Measurements from ENCODE around the gene SHC3. TPM values are rescaled to one million over a fixed set of nuclear protein-coding genes. Genes with fewer than 3 reads are reported as not detected.

SHC3 gene
- total and polyA plus RNA-seq, 9 of the 15 experiments (the other 6 are each of a cell fraction or from before 2014, with no cell fraction given), result not detected

DNA sequence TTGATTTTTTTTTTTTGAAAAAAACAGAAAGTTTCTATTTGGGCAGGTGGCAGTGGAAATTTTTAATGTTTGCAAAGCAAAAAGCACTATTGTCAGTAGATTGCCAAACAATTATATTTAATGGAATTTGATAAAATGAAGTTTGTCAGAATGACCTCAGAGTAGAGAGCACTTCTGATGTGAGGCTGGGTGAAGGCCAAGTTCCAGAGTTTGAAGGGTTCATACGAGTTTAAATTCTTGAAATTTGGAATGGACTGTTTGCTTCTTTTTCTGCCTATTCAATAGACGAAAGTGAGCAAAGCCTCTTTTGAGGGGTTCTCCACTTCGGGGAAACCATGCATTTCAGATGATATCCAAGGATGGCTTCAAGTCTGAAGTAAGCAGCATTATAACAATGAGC is 7.4 kb downstream of the SHC3 start:
- no peak for TF ChIP-seq NUFIP1 (IDR thresholded peaks at IDR 0.05; ENCODE audit: partially characterized antibody)
- TF ChIP-seq, protein P1, sequence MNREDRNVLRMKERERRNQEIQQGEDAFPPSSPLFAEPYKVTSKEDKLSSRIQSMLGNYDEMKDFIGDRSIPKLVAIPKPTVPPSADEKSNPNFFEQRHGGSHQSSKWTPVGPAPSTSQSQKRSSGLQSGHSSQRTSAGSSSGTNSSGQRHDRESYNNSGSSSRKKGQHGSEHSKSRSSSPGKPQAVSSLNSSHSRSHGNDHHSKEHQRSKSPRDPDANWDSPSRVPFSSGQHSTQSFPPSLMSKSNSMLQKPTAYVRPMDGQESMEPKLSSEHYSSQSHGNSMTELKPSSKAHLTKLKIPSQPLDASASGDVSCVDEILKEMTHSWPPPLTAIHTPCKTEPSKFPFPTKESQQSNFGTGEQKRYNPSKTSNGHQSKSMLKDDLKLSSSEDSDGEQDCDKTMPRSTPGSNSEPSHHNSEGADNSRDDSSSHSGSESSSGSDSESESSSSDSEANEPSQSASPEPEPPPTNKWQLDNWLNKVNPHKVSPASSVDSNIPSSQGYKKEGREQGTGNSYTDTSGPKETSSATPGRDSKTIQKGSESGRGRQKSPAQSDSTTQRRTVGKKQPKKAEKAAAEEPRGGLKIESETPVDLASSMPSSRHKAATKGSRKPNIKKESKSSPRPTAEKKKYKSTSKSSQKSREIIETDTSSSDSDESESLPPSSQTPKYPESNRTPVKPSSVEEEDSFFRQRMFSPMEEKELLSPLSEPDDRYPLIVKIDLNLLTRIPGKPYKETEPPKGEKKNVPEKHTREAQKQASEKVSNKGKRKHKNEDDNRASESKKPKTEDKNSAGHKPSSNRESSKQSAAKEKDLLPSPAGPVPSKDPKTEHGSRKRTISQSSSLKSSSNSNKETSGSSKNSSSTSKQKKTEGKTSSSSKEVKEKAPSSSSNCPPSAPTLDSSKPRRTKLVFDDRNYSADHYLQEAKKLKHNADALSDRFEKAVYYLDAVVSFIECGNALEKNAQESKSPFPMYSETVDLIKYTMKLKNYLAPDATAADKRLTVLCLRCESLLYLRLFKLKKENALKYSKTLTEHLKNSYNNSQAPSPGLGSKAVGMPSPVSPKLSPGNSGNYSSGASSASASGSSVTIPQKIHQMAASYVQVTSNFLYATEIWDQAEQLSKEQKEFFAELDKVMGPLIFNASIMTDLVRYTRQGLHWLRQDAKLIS (CRISPR knock-in tag; IDR thresholded peaks at IDR 0.05), result no peak
- TF ChIP-seq PCBP1 (IDR thresholded peaks at IDR 0.05; ENCODE audit: low read depth, low read length, poor library complexity, severe bottlenecking), result no peak
- TF ChIP-seq, protein P2, sequence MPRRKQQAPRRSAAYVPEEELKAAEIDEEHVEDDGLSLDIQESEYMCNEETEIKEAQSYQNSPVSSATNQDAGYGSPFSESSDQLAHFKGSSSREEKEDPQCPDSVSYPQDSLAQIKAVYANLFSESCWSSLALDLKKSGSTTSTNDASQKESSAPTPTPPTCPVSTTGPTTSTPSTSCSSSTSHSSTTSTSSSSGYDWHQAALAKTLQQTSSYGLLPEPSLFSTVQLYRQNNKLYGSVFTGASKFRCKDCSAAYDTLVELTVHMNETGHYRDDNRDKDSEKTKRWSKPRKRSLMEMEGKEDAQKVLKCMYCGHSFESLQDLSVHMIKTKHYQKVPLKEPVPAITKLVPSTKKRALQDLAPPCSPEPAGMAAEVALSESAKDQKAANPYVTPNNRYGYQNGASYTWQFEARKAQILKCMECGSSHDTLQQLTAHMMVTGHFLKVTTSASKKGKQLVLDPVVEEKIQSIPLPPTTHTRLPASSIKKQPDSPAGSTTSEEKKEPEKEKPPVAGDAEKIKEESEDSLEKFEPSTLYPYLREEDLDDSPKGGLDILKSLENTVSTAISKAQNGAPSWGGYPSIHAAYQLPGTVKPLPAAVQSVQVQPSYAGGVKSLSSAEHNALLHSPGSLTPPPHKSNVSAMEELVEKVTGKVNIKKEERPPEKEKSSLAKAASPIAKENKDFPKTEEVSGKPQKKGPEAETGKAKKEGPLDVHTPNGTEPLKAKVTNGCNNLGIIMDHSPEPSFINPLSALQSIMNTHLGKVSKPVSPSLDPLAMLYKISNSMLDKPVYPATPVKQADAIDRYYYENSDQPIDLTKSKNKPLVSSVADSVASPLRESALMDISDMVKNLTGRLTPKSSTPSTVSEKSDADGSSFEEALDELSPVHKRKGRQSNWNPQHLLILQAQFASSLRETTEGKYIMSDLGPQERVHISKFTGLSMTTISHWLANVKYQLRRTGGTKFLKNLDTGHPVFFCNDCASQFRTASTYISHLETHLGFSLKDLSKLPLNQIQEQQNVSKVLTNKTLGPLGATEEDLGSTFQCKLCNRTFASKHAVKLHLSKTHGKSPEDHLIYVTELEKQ (CRISPR knock-in tag; IDR thresholded peaks at IDR 0.05), result no peak
- TF ChIP-seq PTBP1 (IDR thresholded peaks at IDR 0.05; ENCODE audit: low read depth, low read length), result no peak
- TF ChIP-seq ARHGAP35 (IDR thresholded peaks at IDR 0.05; ENCODE audit: partially characterized antibody), result no peak
- TF ChIP-seq, protein P3, sequence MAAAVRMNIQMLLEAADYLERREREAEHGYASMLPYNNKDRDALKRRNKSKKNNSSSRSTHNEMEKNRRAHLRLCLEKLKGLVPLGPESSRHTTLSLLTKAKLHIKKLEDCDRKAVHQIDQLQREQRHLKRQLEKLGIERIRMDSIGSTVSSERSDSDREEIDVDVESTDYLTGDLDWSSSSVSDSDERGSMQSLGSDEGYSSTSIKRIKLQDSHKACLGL (CRISPR knock-in tag; IDR thresholded peaks at IDR 0.05; ENCODE audit: borderline replicate concordance, poor library complexity, severe bottlenecking), result no peak
- no peak for TF ChIP-seq RAD21 (CRISPR knock-in tag; conservative IDR thresholded peaks at IDR 0.05 in 1 of 2, IDR thresholded peaks at IDR 0.05 in 1 of 2)
- TF ChIP-seq CREM (IDR thresholded peaks at IDR 0.05; ENCODE audit: low read depth), result no peak
- no peak for TF ChIP-seq ZNF239 (CRISPR knock-in tag; IDR thresholded peaks at IDR 0.05)
- no peaks in the 10 kb centered on the region for H3K36me3 ChIP-seq (ENCODE audit: control insufficient read depth, insufficient read depth, low read length)
- H3K4me2 ChIP-seq (ENCODE audit: insufficient read depth, low read length), result no peak overlapping the region
- no peaks in the 10 kb centered on the region for H3K79me2 ChIP-seq (ENCODE audit: control insufficient read depth, insufficient read depth, low read length)
- H2AFZ ChIP-seq (ENCODE audit: low read depth, low read length), result no peak overlapping the region
- no peaks in the 10 kb centered on the region for H3K9me1 ChIP-seq (ENCODE audit: control insufficient read depth, insufficient read depth, low read length)
- no peaks in the 10 kb centered on the region for H3K4me1 ChIP-seq (replicated peaks in 1 of 2; ENCODE audit: control insufficient read depth in 2 of 2, insufficient read depth in 2 of 2, low read length in 2 of 2)
- intact Hi-C loops (cut with micrococcal nuclease) (no loop called here), in situ Hi-C loops (cut with MboI) (no loop called here)
- WGBS (ENCODE audit: insufficient coverage, low coverage, missing lambda C conversion rate), result 0% methylated on average over 3 of the region's 3 CpGs
- ChIA-PET CTCF (ENCODE audit: low intra/inter-chr PET ratio) (no interaction called here), POLR2A (no interaction called here)
- FAIRE-seq, result no peak
- no peak for DNase-seq (ENCODE audit: extremely low read depth in 1 of 4, low spot score in 3 of 4)
- no peak overlapping the region for H3K4me3 ChIP-seq
- ATAC-seq, result no peak
- no peak overlapping the region for H3K9ac ChIP-seq (ENCODE audit: insufficient read depth in 1 of 2, low read depth in 2 of 2, low read length in 2 of 2)
- H4K20me1 ChIP-seq (replicated peaks; ENCODE audit: control insufficient read depth, insufficient read depth, low read length), result no peaks in the 10 kb centered on the region
- no peak overlapping the region for H3K27ac ChIP-seq (ENCODE audit: extremely low read depth, low read depth, low read length)
- H3K27me3 ChIP-seq (ENCODE audit: control insufficient read depth in 2 of 2, insufficient read depth in 2 of 2, low read length in 2 of 2), result peaks cover 2 to 11% of the 10 kb centered on the region in 2 experiments; a peak in 1 of 5 replicates
- BruUV-seq (replicated peaks), result no TSS peak
- no peaks in the 10 kb centered on the region for H3K9me3 ChIP-seq (replicated peaks; ENCODE audit: control insufficient read depth, insufficient read depth, low read depth, low read length)
